IMR-90 (cell line): Measurements from ENCODE around the gene STARD13. TPM values are rescaled to one million over a fixed set of nuclear protein-coding genes. Genes with fewer than 3 reads are reported as not detected.

ENCODE experiments used
- ATAC-seq: fragments of 200-7000 bp; cut with Tn5 transposase; 2 replicates; pipeline ENCODE4 v1.9.1; 2020; ENCODE audit warnings: low read depth, mild to moderate bottlenecking, moderate library complexity
- BruUV-seq: library from RNA; stranded (reverse); fragments of 400-500 nt; replicated peaks from 2 replicates; lab custom pipeline; 2021; lab: Mats Ljungman, UMichigan
- CTCF ChIA-PET: fragments of 300-600 bp; formaldehyde crosslinking; extraction: SDS; loops from one replicate; lab custom pipeline; 2021; ENCODE audit warnings: antibody characterized with exemption; lab: Yijun Ruan, JAX
- POLR2A ChIA-PET: fragments of 300-600 bp; sonication (Branson Sonifier 250); formaldehyde crosslinking; loops from one replicate; lab custom pipeline; 2022; ENCODE audit warnings: antibody characterized with exemption; ENCODE audit not compliant: unreplicated experiment; lab: Charles Lee
- DNase-seq: peaks from one replicate; pipeline ENCODE4 v3.0.0; 2013
- H2AFZ ChIP-seq: replicated peaks from 2 replicates; pipeline ENCODE3; 2013; ENCODE audit warnings: low read length, mild to moderate bottlenecking; ENCODE audit not compliant: poor library complexity
- H2AK5ac ChIP-seq: 2 replicates; pipeline ENCODE4 v1.6.1; 2013; ENCODE audit warnings: low read depth, low read length, inconsistent platforms
- H2AK9ac ChIP-seq: replicated peaks from 2 replicates; pipeline ENCODE3; 2013; ENCODE audit warnings: mild to moderate bottlenecking, low read depth, low read length, moderate library complexity; ENCODE audit not compliant: poor library complexity
- H2BK120ac ChIP-seq: 2 replicates; pipeline ENCODE4 v1.6.1; 2013; ENCODE audit warnings: low read depth, low read length, inconsistent platforms
- H2BK15ac ChIP-seq: 3 replicates; pipeline ENCODE4 v1.6.1; 2013; ENCODE audit warnings: low read depth, low read length, inconsistent platforms
- H2BK20ac ChIP-seq: 2 replicates; pipeline ENCODE4 v1.6.1; 2013; ENCODE audit warnings: low read depth, mild to moderate bottlenecking, inconsistent platforms, low read length, moderate library complexity
- H2BK5ac ChIP-seq: 2 replicates; pipeline ENCODE4 v1.6.1; 2013; ENCODE audit warnings: mild to moderate bottlenecking, low read depth, low read length, inconsistent platforms; ENCODE audit not compliant: poor library complexity, severe bottlenecking
- H3K14ac ChIP-seq: replicated peaks from 2 replicates; pipeline ENCODE4 v1.6.1; 2013; ENCODE audit warnings: low read depth, low read length, inconsistent platforms
- H3K18ac ChIP-seq: 2 replicates; pipeline ENCODE4 v1.6.1; 2013; ENCODE audit warnings: low read depth, low read length, control low read depth
- H3K23ac ChIP-seq: 2 replicates; pipeline ENCODE4 v1.6.1; 2013; ENCODE audit warnings: low read depth, low read length, inconsistent platforms
- H3K27ac ChIP-seq: 2 replicates; pipeline ENCODE4 v1.5.1; 2013; ENCODE audit warnings: mild to moderate bottlenecking, control low read depth, low read length; ENCODE audit not compliant: insufficient read depth
- H3K27me3 ChIP-seq: 2 replicates; pipeline ENCODE4 v1.6.1; 2013; ENCODE audit warnings: low read length; ENCODE audit not compliant: control insufficient read depth, insufficient read depth
- H3K36me3 ChIP-seq: 2 replicates; pipeline ENCODE4 v1.6.1; 2013; ENCODE audit warnings: low read length, mixed read lengths; ENCODE audit not compliant: control insufficient read depth, insufficient read depth
- H3K4ac ChIP-seq: 2 replicates; pipeline ENCODE4 v1.6.1; 2013; ENCODE audit warnings: low read depth, low read length, inconsistent platforms
- H3K4me1 ChIP-seq: 2 replicates; pipeline ENCODE4 v1.6.1; 2013; ENCODE audit warnings: low read length, mixed read lengths; ENCODE audit not compliant: control insufficient read depth, insufficient read depth
- H3K4me2 ChIP-seq: 2 replicates; pipeline ENCODE4 v1.6.1; 2013; ENCODE audit warnings: low read depth, mild to moderate bottlenecking, control low read depth, low read length, moderate library complexity
- H3K4me3 ChIP-seq: 2 replicates; pipeline ENCODE4 v1.5.1; 2013; ENCODE audit warnings: low read depth, mild to moderate bottlenecking, control low read depth, low read length, moderate library complexity; ENCODE audit not compliant: insufficient read depth
- H3K56ac ChIP-seq: 2 replicates; pipeline ENCODE4 v1.6.1; 2013; ENCODE audit warnings: low read length, inconsistent platforms; ENCODE audit not compliant: insufficient read depth; ENCODE audit errors: extremely low read depth
- H3K79me1 ChIP-seq, 2 experiments: 2 replicates each; pipeline ENCODE4 v1.6.1; 2013; ENCODE audit warnings: low read length in 2 of 2, inconsistent platforms in 1 of 2, low read depth in 1 of 2
- H3K9ac ChIP-seq: 2 replicates; pipeline ENCODE4 v1.6.1; 2013; ENCODE audit warnings: low read depth, low read length, control low read depth
- H3K9me1 ChIP-seq: 2 replicates; pipeline ENCODE4 v1.6.1; 2013; ENCODE audit warnings: low read length, inconsistent platforms; ENCODE audit not compliant: insufficient read depth
- H3K9me3 ChIP-seq: 2 replicates; pipeline ENCODE4 v1.6.1; 2013; ENCODE audit warnings: low read length; ENCODE audit not compliant: control insufficient read depth, insufficient read depth
- H4K20me1 ChIP-seq: 2 replicates; pipeline ENCODE4 v1.6.1; 2013; ENCODE audit warnings: low read length, inconsistent platforms; ENCODE audit not compliant: insufficient read depth
- H4K5ac ChIP-seq: 2 replicates; pipeline ENCODE4 v1.6.1; 2013; ENCODE audit warnings: mild to moderate bottlenecking, low read depth, low read length, control low read depth
- H4K8ac ChIP-seq, 2 experiments: 2 replicates each; pipeline ENCODE4 v1.6.1; 2013; ENCODE audit warnings: low read depth in 2 of 2, low read length in 2 of 2, control low read depth in 1 of 2, inconsistent platforms in 1 of 2
- H4K91ac ChIP-seq: 2 replicates; pipeline ENCODE4 v1.6.1; 2013; ENCODE audit warnings: low read depth, low read length, inconsistent platforms; ENCODE audit not compliant: insufficient read depth
- CEBPB ChIP-seq: IDR thresholded peaks from 2 replicates; pipeline ENCODE4 v1.6.1; 2012; ENCODE audit warnings: low read depth, low read length, improper control_type of control experiment
- CHD1 ChIP-seq: IDR thresholded peaks from 2 replicates; pipeline ENCODE4 v1.6.1; 2012; ENCODE audit warnings: low read depth, low read length, improper control_type of control experiment
- CTCF ChIP-seq: conservative IDR thresholded peaks from 2 replicates; pipeline ENCODE4 v1.5.1; 2012; ENCODE audit warnings: mild to moderate bottlenecking, low read depth, low read length, improper control_type of control experiment
- ELK1 ChIP-seq: fragments of 150-350 bp; IDR thresholded peaks from 2 replicates; pipeline ENCODE4 v1.6.1; 2016; ENCODE audit warnings: low read depth, mild to moderate bottlenecking, low read length, moderate library complexity, borderline replicate concordance
- FOS ChIP-seq: fragments of 150-350 bp; IDR thresholded peaks from 2 replicates; pipeline ENCODE4 v1.6.1; 2016; ENCODE audit warnings: low read depth, low read length
- MAFK ChIP-seq: IDR thresholded peaks from 2 replicates; pipeline ENCODE4 v1.6.1; 2012; ENCODE audit warnings: low read depth, low read length, improper control_type of control experiment
- MAZ ChIP-seq: IDR thresholded peaks from 2 replicates; pipeline ENCODE4 v1.6.1; 2012; ENCODE audit warnings: low read depth, mild to moderate bottlenecking, low read length, improper control_type of control experiment, moderate library complexity, borderline replicate concordance
- MXI1 ChIP-seq: IDR thresholded peaks from 2 replicates; pipeline ENCODE4 v1.6.1; 2012; ENCODE audit warnings: low read depth, mild to moderate bottlenecking, low read length, moderate library complexity, borderline replicate concordance
- NFE2L2 ChIP-seq: fragments of 150-350 bp; IDR thresholded peaks from 2 replicates; pipeline ENCODE4 v1.6.1; 2016; ENCODE audit warnings: low read depth, mild to moderate bottlenecking, low read length
- POLR2A ChIP-seq: IDR thresholded peaks from 2 replicates; pipeline ENCODE4 v1.6.1; 2012; ENCODE audit warnings: mild to moderate bottlenecking, low read depth, low read length
- RAD21 ChIP-seq: IDR thresholded peaks from 2 replicates; pipeline ENCODE4 v1.6.1; 2012; ENCODE audit warnings: low read length, improper control_type of control experiment
- RCOR1 ChIP-seq: IDR thresholded peaks from 2 replicates; pipeline ENCODE4 v1.6.1; 2012; ENCODE audit warnings: mild to moderate bottlenecking, low read length, improper control_type of control experiment; ENCODE audit not compliant: insufficient replicate concordance
- RFX5 ChIP-seq: IDR thresholded peaks from 2 replicates; pipeline ENCODE4 v1.8.0; 2012; ENCODE audit warnings: low read depth, mild to moderate bottlenecking, low read length, moderate library complexity
- SMC3 ChIP-seq: fragments of 150-350 bp; IDR thresholded peaks from 2 replicates; pipeline ENCODE4 v1.6.1; 2016; ENCODE audit warnings: low read depth, mild to moderate bottlenecking, antibody characterized with exemption, low read length, moderate library complexity
- USF2 ChIP-seq: fragments of 150-350 bp; IDR thresholded peaks from 2 replicates; pipeline ENCODE4 v1.6.1; 2017; ENCODE audit warnings: mild to moderate bottlenecking, antibody characterized with exemption, low read length, low read depth
- WGBS, 2 experiments: methylation state at CpG; one replicate each; pipeline versions ENCODE4 v1.1.5 to v1.1.7; 2013; ENCODE audit warnings: missing lambda C conversion rate in 2 of 2; ENCODE audit not compliant: insufficient read length in 1 of 2; ENCODE audit errors: extremely low coverage in 2 of 2; 5-methylcytosine and 5-hydroxymethylcytosine counted together
- dilution Hi-C: fragments of 300-500 bp; cut with HindIII; formaldehyde crosslinking; loops from one replicate; pipeline ENCODE4 v1.14.3; 2018; ENCODE audit warnings: low sequenced_read_pairs; ENCODE audit not compliant: unreplicated experiment
- in situ Hi-C: fragments of 300-500 bp; cut with MboI; formaldehyde crosslinking; loops from 3 replicates; pipeline ENCODE4 v1.14.3; 2019; ENCODE audit warnings: low sequenced_read_pairs, inconsistent platforms, mixed read lengths
- intact Hi-C: fragments of 100-400 bp; cut with micrococcal nuclease; formaldehyde crosslinking; loops from 2 replicates; pipeline ENCODE4 v1.10.0; 2022
- polyA plus RNA-seq, 3 experiments: library from polyadenylated mRNA; depleted of rRNA; stranded (reverse); fragments of >200 nt; gene quantifications; 2 replicates each; pipeline ENCODE4 v1.2.3, GENCODE V29; 2012; ENCODE audit warnings: low replicate concordance in 1 of 3
- total RNA-seq: library from RNA; depleted of rRNA; stranded (reverse); fragments of >200 nt; gene quantifications from 2 replicates; pipeline ENCODE4 v1.2.3, GENCODE V29; 2012

Gene STARD13
- total and polyA plus RNA-seq, 2 of the 4 experiments (the other 2 are of a cell fraction) = 23.6 to 46.6 TPM

GRCh38 chr13:33224686-33225085, 60.9 kb downstream of the STARD13 start:
- H3K4me1 ChIP-seq = peaks cover 18% of the 10 kb centered on the region
- no peak overlapping the region for H3K27ac ChIP-seq
- H3K4ac ChIP-seq = no peak overlapping the region
- peaks cover 5% of the 10 kb centered on the region for H3K9me3 ChIP-seq
- WGBS, 2 experiments = no CpG with 5 or more reads among the region's 3 CpGs
- no peak overlapping the region for H3K23ac ChIP-seq
- H2BK20ac ChIP-seq = no peak overlapping the region
- no peak overlapping the region for H4K91ac ChIP-seq
- H3K18ac ChIP-seq = no peak overlapping the region
- peaks cover 39 to 74% of the 10 kb centered on the region in 2 experiments for H3K79me1 ChIP-seq
- no peaks in the 10 kb centered on the region for H3K27me3 ChIP-seq
- H2BK5ac ChIP-seq = peak overlapping the region; percentile 1
- TF ChIP-seq RAD21 (no peak), ELK1 (no peak), USF2 (no peak), MAFK (no peak), MAZ (no peak), CTCF (no peak), CHD1 (no peak), CEBPB (no peak), NFE2L2 (no peak), POLR2A (no peak), MXI1 (no peak), RFX5 (no peak), RCOR1 (no peak), FOS (no peak), SMC3 (no peak)
- no peak overlapping the region for H2AFZ ChIP-seq
- no peak overlapping the region for H4K5ac ChIP-seq
- H4K20me1 ChIP-seq = peaks cover 3% of the 10 kb centered on the region
- H3K4me2 ChIP-seq = no peak overlapping the region
- H4K8ac ChIP-seq = no peak overlapping the region
- ATAC-seq (no peak), DNase-seq (peak; percentile 60)
- peaks cover 6% of the 10 kb centered on the region for H3K36me3 ChIP-seq
- H2BK120ac ChIP-seq = no peak overlapping the region
- dilution Hi-C loops (no loop called here), intact Hi-C loops (loop anchor here (5.0 kb wide), 2 partner anchors 123 to 498 kb away; no protein-coding TSS in a partner anchor), in situ Hi-C loops (no loop called here)
- H2AK5ac ChIP-seq = no peak overlapping the region
- H3K14ac ChIP-seq = peak overlapping the region; percentile 23; the same call in 1 of the 2 replicates
- ChIA-PET CTCF (no interaction called here), POLR2A (no interaction called here)
- no peak overlapping the region for H3K56ac ChIP-seq
- BruUV-seq = no TSS peak
- no peak overlapping the region for H3K9ac ChIP-seq
- H3K9me1 ChIP-seq = peaks cover 16% of the 10 kb centered on the region; the same call in 1 of the 2 replicates
- no peak overlapping the region for H2BK15ac ChIP-seq
- H2AK9ac ChIP-seq = no peak overlapping the region
- no peak overlapping the region for H3K4me3 ChIP-seq
